ENCODE measurements around the gene ROBO2.

- TF ChIP-seq CTCF (IDR thresholded peaks at IDR 0.05) (no peak), POLR2A (IDR thresholded peaks at IDR 0.05) (no peak)
Measured at GRCh38 chr3:77234004-77234403, 194.1 kb downstream of the ROBO2 start.

All from heart left ventricle (tissue), 13 donors.